Measurements from ENCODE around the gene ZFP1.
"Not testable (repeated sequence)": the region's sequence is repeated elsewhere in the genome, so short reads cannot be mapped to it uniquely, and the experiment has no call there.

The ZFP1 gene

DNA sequence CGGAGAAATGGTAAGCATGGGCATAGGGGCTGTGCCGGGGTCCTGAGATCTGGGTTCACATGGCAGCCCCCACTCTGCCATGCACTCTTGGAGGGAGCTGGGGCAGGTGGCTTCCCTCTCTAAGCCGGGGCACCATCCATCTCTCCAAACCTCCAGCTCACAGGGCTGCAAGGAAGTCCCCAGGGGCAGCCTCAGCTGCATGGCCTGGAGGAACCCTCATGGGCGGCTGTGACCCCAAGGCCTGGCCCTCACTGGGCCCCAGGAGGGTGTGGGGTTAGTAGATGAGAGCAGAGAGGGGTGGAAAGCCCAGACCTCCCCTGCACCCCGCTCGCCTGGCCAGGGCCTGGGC, 56.1 kb downstream of the ZFP1 start:
- DNase-seq (ENCODE audit: low read depth in 2 of 2) = no peak

DNA sequence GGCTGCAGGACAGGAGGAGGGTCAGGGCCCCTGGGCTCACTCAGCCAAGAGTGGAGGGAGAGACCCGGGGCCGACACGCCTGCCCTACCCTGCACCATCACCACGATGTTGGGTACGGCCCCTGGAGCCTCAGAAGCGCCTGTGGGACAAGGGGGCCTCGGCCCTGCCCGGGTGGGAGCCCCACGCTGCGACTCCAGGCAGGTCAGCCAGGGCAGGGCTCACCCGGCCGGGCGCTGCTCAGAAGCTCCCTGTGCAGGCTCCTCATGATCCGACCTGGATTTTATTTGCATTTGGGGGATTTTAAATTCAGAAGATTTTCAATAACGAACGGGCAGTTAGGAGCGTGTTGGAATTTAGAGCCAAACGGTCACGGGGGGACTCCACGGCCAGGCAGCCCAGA, 56.6 kb downstream of the ZFP1 start:
- DNase-seq (ENCODE audit: low read depth in 2 of 2) = not testable (repeated sequence)

DNA sequence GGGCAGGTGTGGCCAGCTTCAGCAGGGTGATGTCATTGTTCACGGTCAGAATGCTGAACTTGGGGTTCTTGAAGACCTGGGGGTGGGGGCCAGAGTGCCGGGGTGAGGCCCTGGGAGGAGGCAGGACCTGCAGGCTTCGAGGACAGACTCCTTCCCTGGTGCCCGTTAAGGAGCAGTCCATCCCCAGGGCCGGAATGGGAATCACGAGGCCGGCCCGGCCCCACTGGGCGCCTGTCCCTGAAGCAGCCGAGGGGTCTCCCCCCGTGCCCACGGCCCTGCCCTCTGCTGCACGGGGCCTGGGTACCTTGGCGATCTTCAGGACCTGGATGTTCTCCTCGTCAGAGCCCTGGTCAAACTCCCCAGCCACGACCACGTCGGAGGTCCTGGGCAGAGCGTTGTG, 57.1 kb downstream of the ZFP1 start:
- not testable (repeated sequence) for DNase-seq (ENCODE audit: low read depth in 2 of 2)

DNA sequence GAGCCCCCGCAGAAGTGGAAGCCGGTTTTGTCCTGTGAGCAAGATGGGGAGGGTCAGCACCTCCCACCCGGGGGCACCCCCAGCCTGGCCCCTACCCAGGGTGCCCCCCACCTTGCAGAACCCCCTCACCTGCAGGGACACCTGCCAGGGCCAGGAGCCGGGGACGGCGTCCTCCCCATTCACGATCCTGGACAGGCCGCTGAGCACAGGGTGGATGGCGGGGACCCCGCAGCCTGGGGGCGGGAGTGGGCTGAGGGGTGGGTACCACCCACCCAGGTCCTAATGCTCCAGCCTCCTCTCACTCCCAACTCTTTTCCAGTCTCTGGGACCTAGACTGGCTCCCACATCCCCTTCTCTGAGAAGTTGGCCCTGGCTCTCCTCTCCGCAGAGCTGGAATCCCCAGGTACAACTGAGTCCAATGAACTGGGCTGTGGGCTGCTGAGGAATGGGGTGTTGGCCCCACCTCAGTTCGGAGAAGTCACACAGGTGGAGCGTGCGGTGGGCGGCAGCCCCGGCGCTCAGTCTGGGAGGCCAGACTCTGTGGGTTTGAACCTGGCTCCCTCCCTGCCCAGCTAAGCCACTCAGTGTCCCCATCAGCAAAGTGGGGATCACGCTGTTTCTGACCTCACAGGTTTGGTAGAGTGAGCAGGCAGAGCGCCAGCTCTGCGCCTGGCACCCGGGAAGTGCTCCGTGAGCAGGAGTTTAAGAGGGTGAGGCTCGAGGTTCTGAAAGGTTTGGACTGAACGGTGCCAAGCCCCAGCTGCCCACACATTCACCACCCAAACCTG, 57.8 kb downstream of the ZFP1 start:
- not testable (repeated sequence) for DNase-seq (ENCODE audit: low read depth in 2 of 2)

DNA sequence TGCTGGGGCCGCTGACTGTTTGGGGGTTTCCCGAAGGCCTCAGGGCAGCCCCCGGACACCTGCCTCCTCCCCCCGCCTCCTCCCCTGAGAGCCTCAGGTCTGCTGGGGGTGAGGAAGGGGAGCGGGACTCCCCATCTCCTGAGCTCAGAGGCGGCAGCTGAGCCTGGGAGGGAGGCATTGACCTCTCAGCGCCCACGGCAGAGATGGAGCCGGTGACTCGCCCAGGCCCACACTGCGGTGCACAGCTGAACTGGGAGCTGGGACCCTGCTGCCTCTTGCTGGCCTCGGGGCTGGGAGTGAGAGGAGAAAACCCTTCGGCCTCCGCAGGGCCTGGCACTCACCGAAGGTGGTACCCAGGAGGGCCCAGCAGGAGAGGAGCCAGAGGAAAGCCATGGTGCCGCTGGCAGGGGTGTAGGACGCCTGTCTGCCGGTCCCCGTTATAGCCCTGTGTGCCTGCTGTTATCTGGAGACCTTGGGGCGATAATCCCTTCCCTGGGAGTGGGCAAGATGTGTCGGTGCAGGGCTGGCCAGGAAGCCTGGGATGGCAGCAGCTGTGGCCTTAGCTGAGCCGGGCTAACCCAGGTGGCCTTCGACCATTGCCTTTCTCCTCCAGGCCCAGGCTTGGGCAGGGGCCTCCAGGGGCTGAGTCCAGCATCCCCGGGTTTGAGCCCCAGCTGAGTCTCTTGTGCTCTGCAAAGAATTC, 58.6 kb downstream of the ZFP1 start, which contains the start of gene CTRB2:
TSS of gene CTRB2 (minus strand) at position 413 of the 703 bp plus-strand sequence. CDS start at position 393, 20 bp downstream.
- no peak for DNase-seq (ENCODE audit: low read depth in 2 of 2)

DNA sequence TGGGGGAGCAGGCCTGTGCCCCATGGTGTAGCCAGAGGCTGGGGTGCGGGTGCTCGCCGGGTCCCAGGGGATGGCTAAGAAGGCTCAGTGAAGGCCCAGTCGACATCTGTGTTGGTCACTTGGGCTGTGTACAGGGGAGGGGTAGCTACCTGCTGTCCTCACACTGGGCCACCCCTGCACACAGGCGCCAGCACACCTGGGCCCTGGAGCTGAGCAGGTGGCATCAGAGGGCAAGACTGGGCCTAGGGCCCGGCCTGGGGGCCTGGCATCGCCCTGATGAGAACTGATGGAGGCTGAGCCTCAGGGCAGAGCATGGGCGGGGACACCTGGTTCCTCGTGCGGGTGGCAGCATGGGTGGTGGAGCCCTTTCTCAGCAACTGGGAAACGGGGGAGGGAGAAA, 59.5 kb downstream of the ZFP1 start:
- DNase-seq (ENCODE audit: low read depth in 2 of 2) = no peak

DNA sequence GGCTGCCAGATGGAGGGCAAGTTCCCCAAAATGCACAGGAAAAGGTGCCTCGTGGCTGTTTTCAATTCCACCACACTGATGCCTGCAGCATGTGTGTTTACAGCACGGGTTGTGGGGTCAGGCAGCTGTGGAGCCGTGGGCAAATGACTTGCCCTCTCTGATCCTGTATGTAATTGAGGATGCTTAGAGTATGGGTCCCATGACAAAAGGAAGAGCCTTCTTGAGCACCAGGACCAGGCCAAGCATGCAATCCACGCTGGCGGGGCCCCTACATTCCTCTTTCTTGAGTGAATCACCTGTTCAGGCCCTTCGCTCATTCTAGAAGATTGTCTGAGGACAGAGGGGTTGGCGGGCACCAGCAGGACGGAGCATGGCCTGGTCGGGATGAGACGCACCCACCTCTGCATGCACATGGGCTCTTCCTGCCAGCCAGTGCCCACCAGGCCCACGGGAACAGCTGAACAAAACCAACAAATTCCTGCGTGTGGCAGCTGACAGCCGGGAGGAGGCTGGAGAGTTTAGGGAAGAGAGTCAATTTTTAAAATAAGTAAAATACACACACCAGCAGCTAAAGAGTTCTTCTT, 60.0 kb downstream of the ZFP1 start:
- no peak for DNase-seq (ENCODE audit: low read depth in 2 of 2)

DNA sequence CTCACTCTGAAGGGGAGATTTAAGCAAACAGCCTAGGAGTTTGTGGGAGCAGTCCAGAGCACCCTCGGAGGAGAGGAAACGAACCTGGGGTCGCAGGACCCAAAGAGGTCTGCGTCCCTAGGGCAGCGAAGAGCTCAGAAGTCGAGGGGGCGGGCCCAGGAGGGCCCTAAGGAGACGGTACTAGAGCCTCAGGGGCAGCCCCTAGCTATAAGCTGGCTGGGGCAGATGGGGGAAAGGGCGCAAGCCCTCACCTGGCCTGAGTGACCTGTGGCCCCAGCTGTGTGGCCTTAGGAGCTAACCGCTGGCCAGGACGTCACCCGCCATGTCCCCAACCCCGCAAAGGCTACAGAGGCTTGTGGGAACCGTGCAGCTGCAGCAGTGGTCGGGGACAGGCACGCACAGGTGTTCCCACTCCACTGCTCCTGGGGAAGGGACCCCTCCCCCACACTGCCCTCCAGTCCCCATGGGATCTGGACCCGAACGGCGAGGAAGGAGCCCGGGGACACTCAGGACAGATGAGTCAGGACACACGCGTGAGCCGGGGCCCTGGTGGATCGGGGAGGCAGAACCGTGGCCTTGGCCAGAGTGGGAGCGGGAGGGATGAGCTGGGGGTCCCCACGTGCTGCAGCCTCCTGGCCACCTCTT, 60.7 kb downstream of the ZFP1 start:
- DNase-seq (ENCODE audit: low read depth in 2 of 2) = no peak

DNA sequence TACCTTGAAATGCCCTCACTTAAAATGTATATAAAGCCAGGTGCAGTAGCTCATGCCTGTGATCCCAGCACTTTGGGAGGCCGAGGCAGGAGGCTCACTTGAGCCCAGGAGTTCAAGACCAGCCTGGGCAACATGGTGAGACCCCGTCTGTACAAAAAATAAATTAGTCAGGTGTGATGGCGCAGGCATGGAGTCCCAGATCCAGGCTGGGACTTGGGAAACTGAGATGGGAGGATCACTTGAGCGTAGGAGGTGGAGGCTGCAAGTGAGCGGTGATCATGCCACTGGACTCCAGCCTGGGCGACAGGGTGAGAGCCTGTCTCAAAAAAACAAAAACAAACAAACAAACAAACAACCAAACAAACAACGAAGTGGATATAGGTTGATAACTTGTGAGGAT, 61.2 kb downstream of the ZFP1 start:
- DNase-seq (ENCODE audit: low read depth in 2 of 2) = not testable (repeated sequence)

DNA sequence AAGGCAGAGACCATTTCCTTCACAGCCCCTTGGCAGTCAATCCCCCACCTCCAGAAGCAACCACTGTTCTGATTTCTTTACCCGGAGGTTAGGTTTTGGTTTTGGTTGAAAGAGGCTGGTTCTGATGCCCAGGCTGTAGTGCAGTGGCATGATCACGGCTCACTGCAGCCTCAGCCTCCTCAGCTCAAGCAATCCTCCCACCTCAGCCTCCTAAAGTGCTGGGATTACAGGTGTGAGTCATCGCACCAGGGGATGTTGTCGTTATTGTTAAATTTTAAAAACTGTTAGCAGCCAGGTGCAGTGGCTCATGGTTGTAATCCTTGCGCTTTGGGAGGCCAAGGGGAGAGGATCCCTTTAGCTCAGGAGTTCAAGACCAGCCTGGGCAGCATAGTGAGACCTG, 61.6 kb downstream of the ZFP1 start:
- no peak for DNase-seq (ENCODE audit: low read depth in 2 of 2)

DNA sequence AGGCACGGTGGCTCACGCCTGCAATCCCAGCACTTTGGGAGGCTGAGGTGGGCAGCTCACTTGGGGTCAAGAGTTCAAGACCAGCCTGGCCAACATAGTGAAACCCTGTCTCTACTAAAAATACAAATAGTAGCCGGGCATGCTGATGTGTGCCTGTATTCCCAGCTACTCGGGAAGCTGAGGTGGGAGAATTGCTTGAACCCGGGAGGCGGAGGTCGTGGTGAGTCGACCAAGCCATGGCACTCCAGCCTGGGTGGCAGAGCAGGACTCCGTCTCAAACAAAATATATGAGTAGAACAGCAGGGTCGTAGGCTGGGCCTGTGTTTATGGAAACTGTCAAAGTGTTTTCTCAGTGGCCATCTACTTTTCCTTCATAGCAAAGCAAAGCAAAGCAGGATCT, 63.0 kb downstream of the ZFP1 start:
- not testable (repeated sequence) for DNase-seq (ENCODE audit: low read depth in 2 of 2)

DNA sequence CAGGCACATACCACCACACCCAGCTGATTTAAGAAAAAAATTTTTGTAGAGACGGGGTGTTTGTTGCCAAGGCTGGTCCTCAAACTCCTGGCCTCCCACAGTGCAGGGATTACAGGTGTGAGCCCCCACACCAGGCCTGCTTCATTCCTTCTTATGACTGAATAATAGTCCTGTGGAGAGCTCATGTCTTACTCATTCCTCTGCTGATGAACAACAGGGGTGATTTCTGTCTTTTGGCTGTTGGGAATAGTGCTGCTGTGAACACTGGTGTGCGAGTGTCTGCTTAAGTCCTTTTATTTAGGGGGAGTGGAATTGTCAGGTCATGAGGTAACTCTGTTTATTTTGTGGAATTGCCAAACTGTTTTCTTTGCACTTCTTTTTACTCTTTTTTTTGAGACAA, 67.8 kb downstream of the ZFP1 start:
- DNase-seq (ENCODE audit: low read depth in 2 of 2) = no peak

DNA sequence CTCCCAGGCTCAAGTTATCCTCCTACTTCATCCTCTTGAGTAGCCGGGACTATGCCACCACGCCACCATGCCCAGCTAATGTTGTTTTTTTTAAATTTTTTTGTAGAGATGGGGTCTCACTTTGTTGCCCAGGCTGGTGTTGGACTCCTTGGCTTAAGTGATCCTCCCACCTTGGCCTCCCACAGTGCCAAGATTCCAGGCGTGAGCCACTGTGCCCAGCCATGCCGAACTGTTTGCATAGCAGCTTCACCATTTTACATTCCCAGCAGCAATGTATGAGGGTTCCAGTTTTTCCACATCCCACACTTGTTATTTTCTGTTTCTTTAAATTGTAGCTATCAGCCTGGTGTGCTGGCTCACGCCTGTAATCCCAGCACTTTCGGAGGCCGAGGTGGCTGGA, 68.3 kb downstream of the ZFP1 start:
- no peak for DNase-seq (ENCODE audit: low read depth in 2 of 2)

DNA sequence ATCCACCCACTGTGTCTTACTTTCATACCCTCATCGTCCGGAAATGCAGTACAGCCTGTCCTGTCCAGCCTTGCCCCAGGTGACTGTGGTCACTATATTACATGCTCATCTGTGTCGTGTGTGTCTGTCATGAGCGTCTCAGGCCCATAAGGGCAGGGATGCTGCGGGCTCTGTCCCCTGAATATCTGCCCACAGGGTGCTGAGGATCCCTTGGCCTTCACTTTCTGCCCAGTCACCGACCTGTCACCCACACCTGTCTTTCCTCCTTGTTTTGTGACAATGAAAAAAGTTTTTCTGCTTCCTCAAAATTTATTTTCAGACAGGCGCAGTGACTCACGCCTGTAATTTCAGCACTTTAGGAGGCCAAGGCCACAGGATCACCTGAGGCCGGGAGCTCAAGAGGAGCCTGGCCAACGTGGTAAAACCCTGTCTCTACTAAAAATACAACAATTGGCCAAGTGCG, 69.1 kb downstream of the ZFP1 start:
- no peak for DNase-seq (ENCODE audit: low read depth in 2 of 2)

DNA sequence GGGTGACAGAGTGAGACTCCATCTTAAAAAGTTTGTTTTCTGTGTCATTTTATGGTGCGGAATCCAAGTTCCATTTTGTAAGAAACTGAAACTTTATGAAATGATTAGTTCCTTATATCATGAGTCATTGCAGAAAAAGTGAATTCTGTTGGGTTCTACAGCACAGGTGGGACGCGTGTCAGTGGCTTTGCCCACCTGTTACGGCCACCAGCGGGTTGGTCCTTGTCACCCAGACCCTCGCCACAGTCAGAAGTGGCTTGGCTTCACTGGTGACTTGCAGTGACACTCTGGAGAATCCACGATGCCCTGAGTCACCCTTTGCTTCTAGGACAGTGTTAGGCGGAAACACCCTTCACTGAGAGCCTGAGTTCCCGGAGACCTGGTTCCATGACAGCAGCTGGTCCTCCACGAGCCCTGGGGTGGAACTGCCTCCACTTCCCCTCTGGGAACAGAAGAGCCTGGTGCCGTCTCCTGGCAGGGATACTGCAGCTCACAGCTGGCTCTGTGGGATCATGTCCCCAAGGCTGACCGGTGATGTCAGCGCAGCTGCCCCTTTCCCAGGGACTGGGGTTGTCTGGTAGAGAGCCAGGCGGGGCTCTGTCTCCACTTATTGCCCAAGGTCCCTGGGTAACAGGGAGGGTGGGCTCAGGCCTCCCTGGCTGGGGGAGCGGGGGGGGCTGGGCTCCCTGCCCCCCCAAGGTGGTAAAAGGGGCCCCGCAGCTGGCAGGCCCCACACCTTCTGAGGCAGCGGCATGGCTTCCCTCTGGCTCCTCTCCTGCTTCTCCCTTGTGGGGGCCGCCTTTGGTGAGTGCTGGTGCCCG, 70.1 kb downstream of the ZFP1 start, which contains the start of gene CTRB1:
TSS of gene CTRB1 (plus strand) at position 733 of the 821 bp plus-strand sequence. CDS start at position 753, 20 bp downstream.
- no peak for DNase-seq (ENCODE audit: low read depth in 2 of 2)

DNA sequence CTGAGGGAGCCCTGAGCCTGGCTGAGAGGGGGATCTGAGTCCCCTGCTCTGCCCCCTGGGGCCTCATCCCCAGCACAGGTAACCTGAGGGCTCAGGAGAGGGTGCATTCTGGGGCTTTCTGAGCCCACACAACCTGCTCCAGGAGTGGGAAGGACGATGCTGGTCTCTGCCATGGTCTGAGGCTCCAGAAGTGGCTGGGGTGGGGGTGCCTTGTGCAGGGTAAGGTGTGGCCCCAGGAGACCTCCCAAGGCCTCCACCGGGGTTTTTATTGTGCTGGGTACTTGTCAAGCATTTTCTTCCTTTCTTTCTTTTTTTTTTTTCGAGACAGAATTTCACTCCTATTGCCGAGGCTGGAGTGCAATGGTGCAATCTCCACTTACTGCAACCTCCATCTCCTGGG, 70.8 kb downstream of the ZFP1 start:
- DNase-seq (ENCODE audit: low read depth in 2 of 2) = no peak

DNA sequence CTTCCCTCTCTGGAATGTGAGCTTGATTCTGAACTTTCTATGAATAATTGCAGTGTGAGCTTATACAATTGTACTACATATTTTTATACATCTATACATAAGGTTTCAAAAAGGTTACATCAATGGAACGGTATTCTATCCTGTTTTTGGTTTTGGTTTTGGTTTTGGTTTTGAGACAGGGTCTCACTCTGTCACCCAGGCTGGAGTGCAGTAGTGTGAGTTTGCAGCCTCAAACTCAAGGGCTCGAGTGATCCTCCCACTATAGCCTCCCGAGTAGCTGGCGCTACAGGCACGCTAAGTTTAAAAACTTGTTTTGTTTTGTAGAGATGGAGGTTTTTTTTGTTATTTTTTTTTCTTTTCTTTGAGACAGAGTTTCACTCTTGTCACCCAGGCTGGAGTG, 71.5 kb downstream of the ZFP1 start:
- no peak for DNase-seq (ENCODE audit: low read depth in 2 of 2)

Data from fibroblast of skin of left biceps (primary cell).